ENCODE results near the gene DNAJC4.

Gene DNAJC4

GRCh38 chr11:64276653-64277431, 46.5 kb downstream of the DNAJC4 start:
- DNase-seq (ENCODE audit: low spot score) = no peak

GRCh38 chr11:64278576-64279190, 48.3 kb downstream of the DNAJC4 start:
- DNase-seq (ENCODE audit: low spot score) = no peak

- no peak for DNase-seq (ENCODE audit: low spot score)
Observed at GRCh38 chr11:64281957-64282770, 51.8 kb downstream of the DNAJC4 start.

- no peak for DNase-seq (ENCODE audit: low spot score)
Observed at GRCh38 chr11:64283092-64283491, 52.7 kb downstream of the DNAJC4 start.

Data from cerebellar cortex (tissue), 1 donor.